Stomach (tissue), 9 donors: ENCODE measurements around the gene STK36. TPM values are rescaled to one million over a fixed set of nuclear protein-coding genes. Genes with fewer than 3 reads are reported as not detected.

Source experiments
- DNase-seq, 2 donors: peaks; one replicate each; pipeline versions ENCODE4 v3.0.0 to v3.0.0-alpha.2; 2013 to 2019
- H3K27ac ChIP-seq, 5 donors: fragments of 200-600 bp in 4 of 5; sonication (generic) in 4 of 5; one replicate each; pipeline ENCODE4 v1.5.1; 2013 to 2019; ENCODE audit warnings: mild to moderate bottlenecking in 1 of 5, moderate library complexity in 1 of 5
- H3K27me3 ChIP-seq, 3 donors: fragments of 200-600 bp; sonication (generic); one replicate each; pipeline ENCODE4 v1.5.1; 2017 to 2019; ENCODE audit warnings: mixed run types in 1 of 3
- H3K36me3 ChIP-seq, 4 donors: fragments of 200-600 bp; sonication (generic); 1 replicate in 3 of 4; 2 replicates in 1 of 4; pipeline ENCODE4 v1.5.1; 2016 to 2019
- H3K4me1 ChIP-seq, 4 donors: fragments of 200-600 bp; sonication (generic); one replicate each; pipeline ENCODE4 v1.5.1; 2016 to 2019
- H3K4me3 ChIP-seq, 4 donors: fragments of 200-600 bp; sonication (generic) in 3 of 4; one replicate each; pipeline ENCODE4 v1.5.1; 2016 to 2019; ENCODE audit warnings: mild to moderate bottlenecking in 1 of 4
- H3K9me3 ChIP-seq, 4 donors: fragments of 200-600 bp; sonication (generic); one replicate each; pipeline ENCODE4 v1.5.1; 2016 to 2019
- CTCF ChIP-seq, 7 experiments: fragments of 450-650 bp in 4 of 7; fragments of 200-600 bp in 3 of 7; sonication (generic) in 3 of 7; IDR thresholded peaks; one replicate each; pipeline ENCODE4 v1.5.1; 2016 to 2019; ENCODE audit warnings: antibody characterized with exemption in 7 of 7, control low read depth in 2 of 7, mild to moderate bottlenecking in 1 of 7
- EP300 ChIP-seq: sonication (generic); formaldehyde crosslinking; IDR thresholded peaks from one replicate; pipeline ENCODE4 v1.6.1; 2017; ENCODE audit warnings: antibody characterized with exemption
- POLR2A ChIP-seq, 4 donors: fragments of 450-650 bp; IDR thresholded peaks; one replicate each; pipeline ENCODE4 v1.6.1; 2016; ENCODE audit warnings: antibody characterized with exemption in 4 of 4, control low read depth in 2 of 4, mild to moderate bottlenecking in 1 of 4, moderate library complexity in 1 of 4
- POLR2AphosphoS5 ChIP-seq, 3 donors: sonication (generic); formaldehyde crosslinking; IDR thresholded peaks; one replicate each; pipeline ENCODE4 v1.6.1; 2016; ENCODE audit warnings: antibody characterized with exemption in 3 of 3
- WGBS, 5 donors: extraction: QIAGEN DNeasy Blood & Tissue Kit in 3 of 5; methylation state at CpG; one replicate each; pipeline versions ENCODE4 v1.1.5 to v1.1.7; 2013 to 2018; 5-methylcytosine and 5-hydroxymethylcytosine counted together
- intact Hi-C: fragments of 100-400 bp; cut with DNase I; formaldehyde crosslinking; loops from one replicate; pipeline ENCODE4 v1.15.1; 2023; ENCODE audit warnings: low total_unique reads
- polyA plus RNA-seq, 3 donors: library from polyadenylated mRNA; stranded (reverse); fragments of 200-250 nt; gene quantifications; one replicate each; pipeline ENCODE4 v1.2.3, GENCODE V29; 2013
- total RNA-seq, 5 donors: library from RNA; depleted of rRNA; stranded (reverse); fragments of >200 nt; gene quantifications; one replicate each; pipeline versions ENCODE4 v1.1.0 to v1.2.3, GENCODE V29; 2014 to 2016
- donor health status: healthy with polysubstance abuse.
- donor health status: Bipolar disorder and iron deficiency.
- donor health status: healthy.

The STK36 gene
- total and polyA plus RNA-seq, 8 donors = 3.8 to 253 (median 27.6) TPM

DNA sequence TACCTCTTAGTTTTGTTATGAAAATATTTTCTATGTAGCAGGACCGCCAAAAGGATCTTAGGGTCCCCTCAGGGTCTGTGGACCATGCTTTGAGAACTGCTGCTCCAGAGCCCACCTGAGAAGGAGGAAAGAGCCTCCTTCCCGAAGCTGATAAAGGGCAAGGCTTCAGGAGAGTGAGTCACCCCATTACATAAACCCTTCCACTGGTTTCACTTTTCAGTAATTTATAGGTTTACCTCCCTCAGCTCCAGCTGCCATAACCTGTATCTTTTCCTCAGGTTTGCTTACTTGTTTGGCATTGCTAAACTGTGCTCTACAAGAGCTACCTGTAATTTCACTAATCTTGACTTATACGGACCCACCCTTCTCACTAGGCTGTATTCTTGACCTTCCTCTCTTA is 45.4 kb downstream of the STK36 start:
- TF ChIP-seq POLR2AphosphoS5 (IDR thresholded peaks at IDR 0.05) (peak in 2 of 3 donors; percentile 14 to 31), EP300 (no peak)
- H3K36me3 ChIP-seq = peaks cover 0 to 17% (median 11%) of the 10 kb centered on the region in 4 donors
- H3K4me1 ChIP-seq = peaks cover under 1 to 72% (median 32%) of the 10 kb centered on the region in 4 donors
- H3K27ac ChIP-seq = peak overlapping the region in 4 of 5 donors; percentile 4 to 78 (median 44)
- 50 to 71% (median 54%) methylated on average over 3 of the region's 3 CpGs for WGBS, 5 donors
- H3K9me3 ChIP-seq = no peaks in the 10 kb centered on the region
- peak in 1 of 2 donors; percentile 74 for DNase-seq
- H3K27me3 ChIP-seq = no peaks in the 10 kb centered on the region
- intact Hi-C loops = no loop called here
- H3K4me3 ChIP-seq = no peak overlapping the region

GRCh38 chr2:218718058-218718457 is 46.2 kb downstream of the STK36 start:
- 92 to 98% (median 92%) methylated on average over 7 of the region's 7 CpGs for WGBS, 5 donors
- H3K9me3 ChIP-seq = no peaks in the 10 kb centered on the region
- H3K27ac ChIP-seq = peak overlapping the region in 3 of 5 donors; percentile 46 to 78 (median 69)
- intact Hi-C loops = no loop called here
- no peak overlapping the region for H3K4me3 ChIP-seq
- H3K27me3 ChIP-seq = no peaks in the 10 kb centered on the region
- no peak for TF ChIP-seq CTCF (IDR thresholded peaks at IDR 0.05)
- TF ChIP-seq EP300 = no peak
- no peak for TF ChIP-seq POLR2A (IDR thresholded peaks at IDR 0.05)
- no peak for TF ChIP-seq POLR2AphosphoS5 (IDR thresholded peaks at IDR 0.05)
- peaks cover 0 to 17% (median 11%) of the 10 kb centered on the region in 4 donors for H3K36me3 ChIP-seq
- peaks cover 8 to 76% (median 37%) of the 10 kb centered on the region in 4 donors for H3K4me1 ChIP-seq
- no peak for DNase-seq

GRCh38 chr2:218719457-218719856 is 47.6 kb downstream of the STK36 start:
- Histone ChIP-seq H3K4me3 (no peak overlapping the region), H3K9me3 (no peaks in the 10 kb centered on the region), H3K36me3 (peaks cover 0 to 17% (median 11%) of the 10 kb centered on the region in 4 donors), H3K4me1 (peaks cover 11 to 71% (median 33%) of the 10 kb centered on the region in 4 donors), H3K27ac (no peak overlapping the region), H3K27me3 (no peaks in the 10 kb centered on the region)
- intact Hi-C loops = no loop called here
- DNase-seq = no peak
- TF ChIP-seq EP300 (no peak), CTCF (IDR thresholded peaks at IDR 0.05) (no peak), POLR2A (IDR thresholded peaks at IDR 0.05) (no peak), POLR2AphosphoS5 (IDR thresholded peaks at IDR 0.05) (no peak)
- WGBS, 5 donors = 65 to 69% (median 67%) methylated on average over 3 of the region's 3 CpGs

DNA sequence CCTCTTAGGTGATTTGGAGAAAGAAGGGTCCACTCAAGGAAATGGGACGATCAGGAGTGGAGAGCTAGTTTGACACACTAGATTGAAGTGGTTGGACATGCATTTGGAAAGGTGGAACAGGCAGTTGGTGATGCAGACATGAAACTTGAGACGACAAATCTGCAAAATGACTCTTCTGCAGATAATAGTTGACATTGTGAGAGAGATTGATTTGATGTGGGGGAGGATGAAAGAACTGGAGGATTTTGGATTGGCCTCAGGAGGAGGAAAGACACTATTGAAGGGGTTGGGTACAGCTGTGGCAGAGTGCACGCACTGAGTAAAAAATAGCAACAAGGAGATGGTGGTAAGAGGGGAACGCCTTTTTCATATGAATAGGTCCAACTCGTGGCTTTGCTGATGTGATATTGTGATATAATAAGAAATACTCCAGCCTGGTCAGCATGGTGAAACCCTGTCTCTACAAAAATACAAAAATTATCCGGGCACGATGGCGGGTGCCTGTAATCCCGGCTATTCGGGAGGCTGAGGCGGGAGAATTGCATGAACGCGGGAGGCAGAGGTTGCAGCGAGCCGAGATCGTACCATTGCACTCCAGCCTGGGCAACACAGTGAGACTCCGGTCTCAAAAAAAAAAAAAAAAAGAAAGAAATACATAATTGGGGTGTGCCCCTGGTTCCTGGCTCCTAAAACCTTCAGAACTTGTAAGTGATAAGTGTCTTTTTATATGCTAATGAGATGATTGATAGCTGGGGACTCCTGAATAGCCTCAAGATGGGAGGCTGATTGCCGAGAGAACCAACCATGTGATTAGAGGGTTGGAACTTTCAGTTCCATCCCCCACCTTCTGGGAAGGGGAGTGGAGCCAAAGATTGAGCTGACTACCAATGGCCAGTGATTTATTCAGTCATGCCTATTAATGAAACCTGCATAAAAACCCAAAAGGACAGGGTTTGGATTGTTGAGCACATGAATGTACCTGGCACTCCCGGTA is 48.5 kb downstream of the STK36 start:
- no peaks in the 10 kb centered on the region for H3K27me3 ChIP-seq
- intact Hi-C loops = loop anchor here (10.0 kb wide), 1 partner anchor 114 kb away; the partner anchor contains the start of gene PRKAG3
- H3K4me3 ChIP-seq = no peak overlapping the region
- 90 to 94% (median 93%) methylated on average over 19 of the region's 19 CpGs for WGBS, 5 donors
- H3K27ac ChIP-seq = peak overlapping the region in 2 of 5 donors; percentile 48 to 59
- no peaks in the 10 kb centered on the region for H3K9me3 ChIP-seq
- peaks cover 0 to 20% (median 11%) of the 10 kb centered on the region in 4 donors for H3K36me3 ChIP-seq
- no peak for DNase-seq
- TF ChIP-seq CTCF (IDR thresholded peaks at IDR 0.05) = no peak
- no peak for TF ChIP-seq POLR2AphosphoS5 (IDR thresholded peaks at IDR 0.05)
- TF ChIP-seq POLR2A (IDR thresholded peaks at IDR 0.05) = no peak
- TF ChIP-seq EP300 = no peak
- peaks cover 11 to 70% (median 33%) of the 10 kb centered on the region in 4 donors for H3K4me1 ChIP-seq
